Neural progenitor cell (in vitro differentiated cells): Measurements from ENCODE around the gene CLCN6. TPM values are rescaled to one million over a fixed set of nuclear protein-coding genes. Genes with fewer than 3 reads are reported as not detected.

Source experiments
- DNase-seq: peaks from one replicate; pipeline ENCODE4 v3.0.0-alpha.2; 2016; ENCODE audit warnings: low spot score
- H2AFZ ChIP-seq: fragments of 200-600 bp; sonication (generic); replicated peaks from 2 replicates; pipeline ENCODE4 v1.6.1; 2016; ENCODE audit warnings: antibody characterized with exemption
- H3F3A ChIP-seq: fragments of 200-600 bp; sonication (generic); 2 replicates; pipeline ENCODE4 v1.6.1; 2016; ENCODE audit warnings: antibody characterized with exemption, low read depth
- H3K27ac ChIP-seq: fragments of 200-600 bp; sonication (generic); 2 replicates; pipeline ENCODE4 v1.5.1; 2016; ENCODE audit warnings: mild to moderate bottlenecking
- H3K27me3 ChIP-seq: fragments of 200-600 bp; sonication (generic); 2 replicates; pipeline ENCODE4 v1.6.1; 2016; ENCODE audit warnings: mild to moderate bottlenecking, moderate library complexity
- H3K36me3 ChIP-seq: fragments of 200-600 bp; sonication (generic); 2 replicates; pipeline ENCODE4 v1.5.1; 2016
- H3K4me1 ChIP-seq: fragments of 200-600 bp; sonication (generic); 2 replicates; pipeline ENCODE4 v1.6.1; 2016; ENCODE audit warnings: mixed run types
- H3K4me2 ChIP-seq: fragments of 200-600 bp; sonication (generic); 2 replicates; pipeline ENCODE4 v1.6.1; 2016
- H3K4me3 ChIP-seq: fragments of 200-600 bp; sonication (generic); 2 replicates; pipeline ENCODE4 v1.5.1; 2016
- H3K79me2 ChIP-seq: fragments of 200-600 bp; sonication (generic); 2 replicates; pipeline ENCODE4 v1.6.1; 2016; ENCODE audit warnings: low read depth
- H3K9ac ChIP-seq: fragments of 200-600 bp; sonication (generic); 2 replicates; pipeline ENCODE4 v1.6.1; 2016
- H3K9me3 ChIP-seq: fragments of 200-600 bp; sonication (generic); 2 replicates; pipeline ENCODE4 v1.5.1; 2016; ENCODE audit warnings: low read depth
- H4K20me1 ChIP-seq: fragments of 200-600 bp; sonication (generic); 2 replicates; pipeline ENCODE4 v1.6.1; 2016; ENCODE audit warnings: low read depth
- H3K27ac Mint-ChIP-seq: 3 replicates; pipeline ENCODE4 v1.8.0; 2021; ENCODE audit warnings: mixed read lengths
- H3K27me3 Mint-ChIP-seq: 2 replicates; pipeline ENCODE4 v1.8.0; 2022; ENCODE audit warnings: low read depth, mild to moderate bottlenecking, inconsistent platforms, moderate library complexity, mixed read lengths; ENCODE audit not compliant: insufficient read depth
- H3K36me3 Mint-ChIP-seq: 3 replicates; pipeline ENCODE4 v1.8.0; 2021; ENCODE audit warnings: mixed read lengths
- H3K4me1 Mint-ChIP-seq: 3 replicates; pipeline ENCODE4 v1.8.0; 2021; ENCODE audit warnings: mixed read lengths
- H3K4me3 Mint-ChIP-seq: 3 replicates; pipeline ENCODE4 v1.8.0; 2021; ENCODE audit warnings: mild to moderate bottlenecking, moderate library complexity, mixed read lengths
- H3K9me3 Mint-ChIP-seq: 3 replicates; pipeline ENCODE4 v1.8.0; 2020; ENCODE audit warnings: mixed read lengths
- CTCF ChIP-seq: fragments of 200-600 bp; sonication (generic); IDR thresholded peaks from 2 replicates; pipeline ENCODE4 v1.5.1; 2017; ENCODE audit warnings: antibody characterized with exemption, mild to moderate bottlenecking
- EZH2 ChIP-seq: fragments of 200-600 bp; sonication (generic); IDR thresholded peaks from 2 replicates; pipeline ENCODE4 v1.6.1; 2017; ENCODE audit warnings: antibody characterized with exemption, mild to moderate bottlenecking, moderate library complexity
- EZH2phosphoT487 ChIP-seq: fragments of 200-600 bp; sonication (generic); IDR thresholded peaks from 2 replicates; pipeline ENCODE4 v1.6.1; 2017; ENCODE audit warnings: antibody characterized with exemption
- total RNA-seq: library from RNA; depleted of rRNA; stranded (reverse); fragments of >200 nt; gene quantifications from 2 replicates; pipeline ENCODE4 v1.2.3, GENCODE V29; 2015; ENCODE audit warnings: low replicate concordance

Gene CLCN6
- total RNA-seq, 1 donor from 2014 or later: 10.3 TPM

DNA sequence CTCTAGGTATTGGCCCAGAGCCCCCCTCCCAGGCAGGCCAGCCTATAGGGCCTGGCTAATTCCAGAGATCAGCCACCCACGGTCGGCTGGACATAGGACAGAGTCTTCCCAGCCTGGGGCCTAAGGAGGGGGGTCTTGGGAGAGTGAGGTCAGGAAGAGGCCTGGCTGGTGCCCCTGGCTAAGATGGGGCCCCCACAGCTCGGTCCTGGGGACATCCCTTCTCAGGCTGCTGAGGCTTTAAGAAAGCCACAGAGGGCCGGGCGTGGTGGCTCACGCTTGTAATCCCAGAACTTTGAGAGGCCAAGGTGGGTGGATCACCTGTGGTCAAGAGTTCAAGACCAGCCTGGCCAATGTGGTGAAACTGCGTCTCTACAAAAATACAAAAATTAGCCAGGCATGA is 41.5 kb upstream of the CLCN6 start:
- H3K27me3 ChIP-seq: peaks cover 56% of the 10 kb centered on the region
- peaks cover 23% of the 10 kb centered on the region for H3K4me1 Mint-ChIP-seq
- H3K27me3 Mint-ChIP-seq: peaks cover 23% of the 10 kb centered on the region
- H3F3A ChIP-seq: peaks cover 16% of the 10 kb centered on the region
- no peaks in the 10 kb centered on the region for H4K20me1 ChIP-seq
- H3K4me2 ChIP-seq: no peak overlapping the region
- no peak overlapping the region for H3K27ac ChIP-seq
- H3K4me3 Mint-ChIP-seq: no peak overlapping the region
- H3K4me1 ChIP-seq: peaks cover 17% of the 10 kb centered on the region
- no peak overlapping the region for H3K27ac Mint-ChIP-seq
- no peak overlapping the region for H2AFZ ChIP-seq
- H3K9me3 Mint-ChIP-seq: no peaks in the 10 kb centered on the region
- H3K9ac ChIP-seq: no peak overlapping the region
- H3K4me3 ChIP-seq: no peak overlapping the region
- H3K36me3 Mint-ChIP-seq: no peaks in the 10 kb centered on the region
- H3K79me2 ChIP-seq: no peaks in the 10 kb centered on the region
- no peaks in the 10 kb centered on the region for H3K9me3 ChIP-seq
- TF ChIP-seq CTCF (no peak), EZH2 (no peak), EZH2phosphoT487 (no peak)
- peak; percentile 29 for DNase-seq
- H3K36me3 ChIP-seq: no peaks in the 10 kb centered on the region

DNA sequence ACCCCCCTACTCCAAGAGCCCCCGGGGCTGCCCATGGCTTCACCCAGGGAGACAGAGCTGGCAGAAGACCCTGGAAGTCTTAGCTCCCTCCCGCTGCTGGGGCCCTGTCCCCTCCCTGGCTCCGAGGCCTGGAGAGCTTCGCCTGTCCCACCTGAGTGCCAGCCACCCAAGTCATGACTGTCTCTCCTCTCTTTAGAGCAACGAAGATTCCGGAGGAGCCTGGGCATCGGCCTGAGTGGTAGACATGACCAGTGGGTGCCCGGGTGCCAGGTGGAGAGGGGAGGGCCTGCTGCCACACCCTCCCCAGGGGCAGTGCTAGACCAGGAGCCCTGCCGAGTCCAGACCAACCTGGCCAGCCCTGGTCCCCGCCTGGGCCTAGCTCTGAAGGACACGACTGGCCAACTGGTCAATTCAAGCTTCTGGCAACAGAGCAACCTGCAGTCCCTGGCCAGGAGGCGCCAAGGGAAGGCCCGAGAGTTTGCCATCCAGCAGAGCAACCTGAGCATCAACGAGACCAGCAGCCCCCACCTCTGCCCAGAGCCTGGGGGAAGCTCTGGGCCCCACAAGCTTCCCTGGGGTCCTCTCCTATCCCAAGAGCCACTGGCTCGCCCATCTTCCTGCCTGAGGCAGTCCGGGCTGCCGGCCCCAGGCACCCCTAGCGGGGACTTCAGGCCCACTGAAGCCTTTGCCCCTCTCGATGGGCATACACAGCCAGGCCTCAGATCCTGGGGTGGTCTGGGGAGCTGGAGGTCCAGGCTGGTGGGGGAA is 40.1 kb upstream of the CLCN6 start:
- H3K9ac ChIP-seq: no peak overlapping the region
- H3K4me2 ChIP-seq: no peak overlapping the region
- H3K79me2 ChIP-seq: no peaks in the 10 kb centered on the region
- TF ChIP-seq CTCF (no peak), EZH2phosphoT487 (no peak), EZH2 (no peak)
- peak overlapping the region; percentile 7 for H3K27ac Mint-ChIP-seq
- peaks cover 20% of the 10 kb centered on the region for H3K4me1 Mint-ChIP-seq
- H3K27me3 Mint-ChIP-seq: peaks cover 17% of the 10 kb centered on the region
- no peaks in the 10 kb centered on the region for H4K20me1 ChIP-seq
- DNase-seq: no peak
- no peak overlapping the region for H3K4me3 Mint-ChIP-seq
- no peak overlapping the region for H2AFZ ChIP-seq
- peaks cover 16% of the 10 kb centered on the region for H3F3A ChIP-seq
- no peaks in the 10 kb centered on the region for H3K9me3 Mint-ChIP-seq
- H3K4me3 ChIP-seq: no peak overlapping the region
- no peaks in the 10 kb centered on the region for H3K9me3 ChIP-seq
- H3K27ac ChIP-seq: no peak overlapping the region
- peaks cover 17% of the 10 kb centered on the region for H3K4me1 ChIP-seq
- H3K36me3 ChIP-seq: no peaks in the 10 kb centered on the region
- peaks cover 43% of the 10 kb centered on the region for H3K27me3 ChIP-seq
- no peaks in the 10 kb centered on the region for H3K36me3 Mint-ChIP-seq

GRCh38 chr1:11766429-11766776 is 39.6 kb upstream of the CLCN6 start:
- no peak for TF ChIP-seq CTCF
- TF ChIP-seq EZH2: no peak
- no peak for TF ChIP-seq EZH2phosphoT487
- Mint-ChIP-seq H3K9me3 (no peaks in the 10 kb centered on the region), H3K27me3 (peaks cover 17% of the 10 kb centered on the region), H3K27ac (no peak overlapping the region), H3K4me3 (no peak overlapping the region), H3K36me3 (no peaks in the 10 kb centered on the region), H3K4me1 (peaks cover 20% of the 10 kb centered on the region)
- Histone ChIP-seq H2AFZ (no peak overlapping the region), H3K4me1 (peaks cover 17% of the 10 kb centered on the region), H3K4me3 (no peak overlapping the region), H4K20me1 (no peaks in the 10 kb centered on the region), H3K9me3 (no peaks in the 10 kb centered on the region), H3K27ac (no peak overlapping the region), H3K27me3 (peaks cover 37% of the 10 kb centered on the region), H3F3A (peaks cover 16% of the 10 kb centered on the region), H3K36me3 (no peaks in the 10 kb centered on the region), H3K4me2 (no peak overlapping the region), H3K9ac (no peak overlapping the region), H3K79me2 (no peaks in the 10 kb centered on the region)
- no peak for DNase-seq
